ENCODE results near the gene VAC14.

Gene VAC14

DNA sequence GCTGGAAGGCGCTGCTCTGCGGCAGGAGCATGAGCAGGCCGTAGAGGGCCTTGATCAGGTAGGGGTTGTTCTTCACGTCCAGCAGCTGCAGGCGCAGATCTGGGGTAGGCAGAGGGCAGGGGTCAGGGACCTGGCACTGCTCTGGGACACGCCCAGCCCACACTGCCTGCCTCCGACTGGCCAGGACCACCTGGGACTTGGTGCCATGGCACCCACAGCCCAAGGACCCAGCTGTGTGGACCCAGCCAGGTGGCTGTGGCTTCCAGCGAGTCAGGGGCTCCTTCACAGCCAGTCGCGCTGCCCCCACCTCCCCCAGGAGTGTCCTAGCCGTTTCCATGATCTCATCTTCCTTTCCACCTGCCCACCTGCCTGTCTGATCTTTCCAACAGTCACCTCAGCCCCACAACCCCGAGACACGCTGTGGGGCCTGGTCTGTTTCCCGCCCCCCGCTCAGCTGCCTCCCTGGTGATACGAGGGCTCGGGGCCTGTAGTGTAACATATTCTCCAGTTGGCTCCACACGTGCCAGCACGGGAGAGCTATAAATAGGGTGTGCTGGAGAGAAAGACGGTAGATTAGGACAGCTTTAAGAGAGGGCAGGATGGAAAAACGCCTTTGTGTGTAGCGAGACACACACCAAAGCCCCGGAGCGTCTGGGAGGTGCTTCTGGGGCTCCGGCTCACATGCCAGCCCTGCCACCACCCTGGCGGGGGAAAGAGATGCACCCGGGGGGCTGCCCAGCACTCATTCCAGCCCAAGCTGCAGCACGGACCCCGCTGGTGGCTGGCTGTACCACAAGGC is 107.9 kb downstream of the VAC14 start:
- DNase-seq (ENCODE audit: low read depth, low spot score), result no peak

DNA sequence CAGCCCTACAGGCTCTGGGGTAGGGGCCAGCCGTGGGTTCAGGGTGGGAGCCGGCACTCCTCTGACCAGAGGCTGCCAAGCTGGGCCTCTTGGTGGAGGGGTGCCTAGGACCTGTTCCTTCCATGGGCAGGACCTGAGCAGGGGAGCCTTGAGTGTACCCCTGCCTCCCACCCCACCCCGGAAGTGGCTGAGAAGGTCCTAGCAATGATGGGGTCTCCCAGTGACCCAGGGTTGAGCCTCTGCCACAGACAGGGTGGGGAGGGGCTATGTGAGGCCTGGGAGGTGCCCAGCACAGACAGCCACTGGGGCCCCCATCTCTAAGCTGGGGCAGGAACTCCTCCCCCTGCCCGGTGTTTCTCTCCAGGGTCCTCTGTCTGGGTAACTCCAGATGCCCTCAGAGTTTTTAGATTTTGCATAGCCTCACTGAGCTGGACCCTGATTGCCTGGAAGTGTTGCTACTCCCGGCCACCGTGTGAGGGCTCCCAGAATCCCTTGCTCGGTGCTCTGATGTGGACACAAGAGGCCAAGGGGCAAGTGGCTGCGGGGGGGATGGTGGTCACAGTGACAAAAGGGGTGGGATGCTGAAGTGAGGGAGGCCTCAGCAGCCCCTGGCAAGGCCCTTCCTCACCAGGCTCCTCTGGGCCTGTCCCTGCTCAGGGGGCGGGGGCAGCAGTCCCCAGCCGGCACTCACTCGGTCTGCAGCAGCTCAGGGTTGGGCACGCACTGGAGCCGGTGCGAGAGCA is 108.7 kb downstream of the VAC14 start:
- DNase-seq (ENCODE audit: low read depth, low spot score), result no peak

DNA sequence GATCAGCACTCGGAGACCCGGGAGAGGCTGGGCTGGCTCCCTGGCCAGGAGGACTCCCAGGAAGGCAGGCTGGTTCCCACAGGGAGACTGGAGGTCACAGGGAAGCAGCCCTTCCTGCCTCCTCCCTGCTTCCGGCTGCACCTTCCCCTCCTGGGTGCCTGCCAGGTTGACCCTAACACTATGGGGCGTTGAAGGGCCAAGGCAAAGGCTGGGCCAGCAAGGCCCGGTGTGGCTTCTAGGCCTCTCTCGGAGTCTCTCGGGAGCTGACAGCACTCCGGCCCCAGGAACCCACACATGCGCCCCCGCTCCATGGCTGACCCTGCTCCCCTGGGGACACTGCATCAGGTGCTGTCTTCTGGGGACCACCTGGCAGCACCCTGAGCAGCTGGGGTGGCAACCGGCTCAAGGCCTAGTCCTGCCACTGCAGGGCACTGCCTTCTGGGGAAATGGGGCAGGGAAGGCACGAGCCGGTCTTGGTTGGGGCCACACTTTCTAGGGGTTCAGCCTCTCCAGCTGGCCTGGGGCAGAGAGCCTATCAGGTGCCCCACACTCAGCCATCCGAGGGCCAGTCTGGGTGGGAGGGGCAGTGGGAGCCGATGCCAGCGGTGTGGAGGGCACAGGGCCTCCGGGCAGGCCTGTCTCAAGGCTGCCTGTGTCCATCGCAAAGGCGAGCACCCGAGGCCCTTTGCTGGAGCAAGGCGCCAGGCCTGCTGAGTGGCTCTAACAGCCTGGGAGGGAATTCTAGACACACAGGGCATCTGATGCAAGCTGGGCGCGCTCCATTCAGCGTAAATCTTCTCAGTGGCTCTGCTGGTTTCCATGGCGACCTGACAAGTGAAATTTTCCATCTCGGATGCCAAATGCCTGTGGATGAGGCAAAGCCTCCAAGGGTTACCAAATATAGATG is 109.5 kb downstream of the VAC14 start:
- no peak for DNase-seq (ENCODE audit: low read depth, low spot score)

DNA sequence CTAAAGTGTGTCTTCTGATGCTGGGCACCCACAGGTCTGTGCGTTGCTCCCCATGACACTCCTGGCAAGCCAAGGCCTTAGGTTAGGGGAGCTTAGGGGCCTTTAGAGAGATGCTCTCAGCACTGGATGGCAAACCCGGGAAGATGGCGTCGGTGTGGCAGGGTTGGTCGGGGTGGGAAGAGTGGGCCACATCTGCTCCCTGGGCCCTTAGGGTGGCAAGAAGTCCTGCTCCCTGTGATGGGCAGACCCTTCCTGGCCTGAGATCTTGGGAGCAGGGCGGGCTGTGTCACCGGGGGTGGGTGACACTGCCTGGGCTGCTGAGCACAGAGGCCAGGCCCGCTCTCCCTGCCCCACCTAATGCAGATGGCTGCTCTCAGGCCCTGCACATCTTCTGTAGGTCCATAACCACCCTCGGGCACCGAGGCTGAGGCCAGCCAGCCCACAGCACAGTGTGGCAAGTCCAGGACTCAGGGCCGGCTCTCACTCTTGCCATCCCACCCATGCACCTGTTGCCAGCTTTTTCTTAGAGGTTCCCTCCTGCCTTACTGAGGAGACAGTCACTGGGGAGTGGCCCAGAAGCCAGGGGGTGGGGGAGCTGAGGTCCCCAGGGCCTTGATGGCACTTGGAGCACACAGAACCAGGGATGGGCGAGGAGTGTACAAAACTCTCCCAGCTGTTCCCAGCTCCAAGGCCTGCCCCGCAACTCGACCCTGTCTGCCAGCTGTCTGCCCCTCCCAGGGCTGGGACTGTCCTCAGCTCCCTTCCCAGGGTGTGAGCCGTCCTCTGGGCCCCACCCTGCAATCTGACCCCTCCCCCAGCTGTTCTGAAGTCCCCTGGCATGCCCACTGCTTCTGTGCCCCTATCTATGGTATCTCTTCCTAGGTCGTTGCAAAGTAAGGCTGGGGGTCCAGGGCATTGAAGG is 110.7 kb downstream of the VAC14 start:
- no peak for DNase-seq (ENCODE audit: low read depth, low spot score)

DNA sequence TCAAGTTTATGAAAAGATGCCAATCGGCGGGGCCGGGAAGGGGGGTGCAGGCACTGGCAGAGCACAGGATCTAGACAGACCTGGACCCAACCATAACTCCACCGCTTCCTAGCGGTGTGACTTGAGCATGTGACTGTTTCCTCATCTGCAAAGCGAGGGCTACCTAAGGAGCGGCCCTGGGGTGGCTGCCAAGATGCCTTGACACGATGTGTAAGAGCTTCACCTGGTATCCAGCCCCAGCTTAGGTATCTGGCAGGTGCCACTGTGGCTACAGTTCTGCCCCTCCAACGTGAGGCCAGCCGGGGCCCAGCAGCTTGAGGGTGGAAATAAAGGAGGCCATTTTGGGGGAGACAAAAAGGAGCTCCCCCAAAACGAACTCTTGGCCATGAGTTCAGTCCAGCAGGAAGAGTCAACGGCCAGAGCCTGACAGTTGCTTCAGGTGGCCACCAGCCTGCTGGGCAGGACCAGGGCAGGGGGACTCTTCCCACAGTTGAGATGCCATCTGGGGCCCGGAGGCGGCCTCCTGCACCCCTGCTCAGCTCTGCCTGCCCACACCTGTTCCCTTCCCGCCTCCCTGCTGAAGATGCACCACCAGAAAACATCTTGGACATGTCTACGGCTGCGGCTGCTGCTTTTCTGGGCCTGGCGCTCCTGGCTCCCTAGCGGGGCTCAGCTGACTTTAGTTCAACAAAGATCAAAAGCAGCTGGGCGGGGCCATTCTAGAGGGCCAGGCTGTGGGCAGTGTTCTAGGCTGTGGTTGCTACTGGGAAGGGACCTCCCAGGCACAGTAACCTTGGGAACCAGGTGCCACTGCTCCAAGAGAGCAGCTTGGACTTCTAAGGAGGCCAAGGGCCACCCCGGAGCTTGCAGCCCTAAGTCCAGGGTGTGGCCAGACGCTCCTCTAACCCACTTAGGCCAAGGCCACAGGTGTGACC is 111.7 kb downstream of the VAC14 start:
- no peak for DNase-seq (ENCODE audit: low read depth, low spot score)

DNA sequence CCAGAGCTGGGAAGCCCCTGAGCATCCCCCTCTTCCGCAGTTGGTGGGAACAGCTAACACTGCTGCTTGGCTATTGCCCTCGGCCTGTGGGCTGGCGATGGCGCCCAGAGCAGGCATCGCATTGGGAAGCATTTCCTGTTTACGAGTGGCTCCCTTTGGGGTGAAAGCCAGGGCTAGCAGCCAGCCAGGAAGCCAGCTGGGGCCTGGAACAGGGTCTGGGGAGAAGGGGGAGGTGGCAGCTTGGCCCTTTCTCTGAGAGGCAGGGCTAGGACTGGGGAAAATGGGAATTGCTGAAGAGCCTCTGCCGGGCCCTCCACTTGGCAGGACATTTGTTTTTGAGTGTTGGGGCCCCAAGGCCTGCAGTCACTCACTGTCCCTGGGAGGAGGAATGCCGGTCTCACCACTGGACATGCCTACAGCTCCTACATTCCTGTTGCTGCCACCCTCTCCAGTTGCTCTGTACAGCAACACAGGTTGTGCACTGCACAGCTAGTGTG is 112.7 kb downstream of the VAC14 start:
- no peak for DNase-seq (ENCODE audit: low read depth, low spot score)

DNA sequence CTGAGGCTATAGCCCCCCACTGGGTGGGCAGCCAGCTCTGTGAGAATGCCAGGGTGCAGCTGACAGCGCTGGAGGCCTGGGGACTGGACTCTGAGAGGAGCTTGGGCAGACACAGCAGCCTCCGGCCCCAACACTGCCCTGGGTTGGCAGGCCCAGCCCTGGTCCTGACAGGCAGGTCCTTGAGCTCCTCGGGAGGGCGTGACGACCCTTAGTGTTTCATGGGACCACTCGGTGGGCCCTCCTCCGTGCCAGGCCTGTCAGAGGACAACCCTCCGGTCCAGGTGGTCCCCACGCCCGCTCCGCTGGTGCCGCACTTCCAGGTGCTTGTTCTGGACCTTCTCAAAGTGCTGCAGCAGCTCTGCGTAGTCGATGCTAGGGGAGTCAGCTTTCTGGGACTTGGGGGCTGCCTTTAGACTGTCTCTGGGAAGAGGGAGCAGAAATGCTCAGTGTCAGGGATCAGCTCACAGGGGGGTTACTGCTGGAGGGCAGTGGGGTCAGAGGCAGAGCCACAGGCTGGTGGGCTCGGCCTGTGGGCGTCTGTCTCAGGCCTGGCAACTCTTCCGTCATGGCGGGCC is 113.2 kb downstream of the VAC14 start:
- DNase-seq (ENCODE audit: low read depth, low spot score), result no peak

DNA sequence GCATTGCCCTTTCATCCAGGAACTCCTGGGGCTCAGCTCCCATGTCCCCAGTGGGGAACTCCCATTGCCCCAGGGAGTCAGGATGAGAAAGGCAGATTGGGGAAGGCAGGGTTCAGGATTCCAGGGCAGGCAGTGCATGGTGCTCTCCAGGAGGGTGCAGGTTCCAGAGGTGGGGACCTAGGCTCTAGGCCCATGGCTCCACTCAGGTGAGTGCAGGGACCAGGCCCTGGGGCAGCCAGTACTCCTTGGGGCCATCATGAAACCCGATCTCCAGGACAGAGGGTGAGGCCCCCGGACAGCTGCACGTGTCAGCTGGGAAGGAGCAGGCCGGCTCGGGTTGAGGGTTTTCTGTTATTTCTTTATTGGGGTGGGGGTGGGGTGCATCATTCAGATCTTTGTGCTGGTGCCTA is 113.9 kb downstream of the VAC14 start:
- DNase-seq (ENCODE audit: low read depth, low spot score), result no peak

DNA sequence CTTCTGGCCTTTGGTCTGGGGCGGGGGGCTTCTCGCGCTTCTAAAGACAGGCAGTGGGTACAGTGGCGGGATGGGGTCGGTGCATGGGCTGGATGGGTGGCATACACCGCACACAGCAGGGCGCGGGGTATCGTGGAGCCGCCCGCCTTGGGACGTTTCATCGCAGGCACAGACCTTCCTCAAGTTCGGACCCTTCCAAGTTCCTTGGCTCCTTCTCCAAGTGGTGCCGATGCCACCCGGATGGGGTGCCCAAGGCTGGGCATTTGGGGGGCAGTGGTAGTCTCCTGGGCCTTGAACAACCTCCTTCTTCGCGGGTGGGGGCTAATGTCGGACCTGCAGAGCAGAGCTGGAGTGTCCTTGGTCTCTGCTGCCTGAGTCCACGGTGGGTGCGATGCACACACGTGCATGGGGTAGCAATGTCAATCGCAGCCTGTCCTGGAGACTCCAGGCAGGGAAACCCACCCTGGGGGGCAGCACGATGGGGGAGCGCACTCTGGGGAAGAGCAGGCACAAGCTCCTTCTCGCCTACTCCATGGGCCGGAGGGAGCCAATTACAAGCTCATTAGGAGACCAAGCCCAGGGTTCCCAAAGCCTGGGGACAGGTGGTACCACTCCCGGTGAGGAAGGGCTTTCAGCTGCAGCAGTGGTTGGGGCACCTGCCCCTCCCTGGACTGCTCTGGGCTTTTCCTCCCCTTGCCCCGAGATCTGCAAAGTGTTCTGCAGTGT is 114.4 kb downstream of the VAC14 start:
- no peak for DNase-seq (ENCODE audit: low read depth, low spot score)

DNA sequence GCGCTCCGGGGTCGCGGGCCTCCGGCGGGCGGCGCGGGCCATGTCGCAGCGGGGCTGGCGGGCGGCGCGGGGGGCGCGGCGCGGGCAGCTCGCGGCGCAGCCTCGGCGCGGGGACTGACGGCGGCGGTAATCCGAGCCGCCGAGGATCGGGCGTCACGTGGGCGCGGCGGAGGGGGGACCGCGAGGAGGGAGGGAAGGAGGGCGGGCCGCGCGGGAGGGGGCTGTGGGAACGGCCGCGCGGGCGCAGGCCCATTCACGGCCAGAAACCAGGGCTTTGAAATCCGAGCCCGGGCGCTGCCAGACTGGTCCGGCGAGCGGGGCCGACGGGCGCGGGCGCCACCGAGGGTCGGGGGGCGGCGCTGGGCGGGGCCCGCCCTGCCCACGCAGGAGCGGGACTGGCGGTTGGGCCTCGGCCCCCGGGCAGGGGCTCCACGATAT is 115.0 kb downstream of the VAC14 start, which contains the start of gene MTSS2:
MTSS2 (minus strand) TSS at position 116 of the 438 bp plus-strand sequence. CDS start 262 bp downstream, outside the sequence.
- no peak for DNase-seq (ENCODE audit: low read depth, low spot score)

DNA sequence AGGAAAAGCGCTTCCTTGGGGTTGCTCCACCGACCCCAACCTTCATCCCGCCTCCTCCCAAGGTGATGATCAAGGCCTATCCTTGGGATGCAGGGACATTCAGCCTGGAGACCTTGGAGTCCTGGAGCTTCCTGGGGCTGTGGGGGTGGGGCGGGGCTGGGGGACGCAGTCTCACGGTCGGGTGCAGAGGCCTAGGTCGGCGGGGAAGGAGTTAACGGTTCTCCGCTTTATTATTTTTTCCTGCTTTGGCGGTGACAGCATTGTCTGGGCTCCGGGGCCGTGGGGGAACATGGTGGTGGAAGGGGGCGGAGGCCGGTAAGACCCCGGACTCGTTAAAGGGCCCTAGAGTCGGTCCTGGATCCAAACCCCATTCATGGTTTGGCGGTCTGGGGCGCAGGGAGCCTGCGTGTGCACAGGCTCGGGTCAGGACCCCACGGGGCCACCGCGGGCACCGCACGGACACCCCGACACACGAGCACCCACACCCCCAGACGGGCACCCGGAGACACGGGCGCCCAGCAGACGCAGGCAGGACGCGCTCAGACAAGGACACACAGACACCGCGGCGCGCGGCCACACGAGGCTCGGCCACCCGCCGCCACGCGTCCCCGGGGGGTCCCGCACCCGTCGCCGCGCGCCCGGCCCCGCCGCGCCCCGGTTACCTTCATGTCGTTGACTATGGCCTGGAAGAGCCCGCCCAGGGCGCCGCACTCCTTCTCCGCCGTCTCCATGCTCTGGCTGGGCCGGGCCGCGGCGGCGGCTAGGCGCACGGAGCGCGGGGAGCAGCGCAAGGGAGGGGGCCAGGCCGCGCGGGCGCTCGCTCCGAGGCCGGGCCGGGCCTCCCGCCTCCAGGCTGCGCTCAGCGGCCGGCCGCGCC is 115.7 kb downstream of the VAC14 start:
- no peak for DNase-seq (ENCODE audit: low read depth, low spot score)

DNA sequence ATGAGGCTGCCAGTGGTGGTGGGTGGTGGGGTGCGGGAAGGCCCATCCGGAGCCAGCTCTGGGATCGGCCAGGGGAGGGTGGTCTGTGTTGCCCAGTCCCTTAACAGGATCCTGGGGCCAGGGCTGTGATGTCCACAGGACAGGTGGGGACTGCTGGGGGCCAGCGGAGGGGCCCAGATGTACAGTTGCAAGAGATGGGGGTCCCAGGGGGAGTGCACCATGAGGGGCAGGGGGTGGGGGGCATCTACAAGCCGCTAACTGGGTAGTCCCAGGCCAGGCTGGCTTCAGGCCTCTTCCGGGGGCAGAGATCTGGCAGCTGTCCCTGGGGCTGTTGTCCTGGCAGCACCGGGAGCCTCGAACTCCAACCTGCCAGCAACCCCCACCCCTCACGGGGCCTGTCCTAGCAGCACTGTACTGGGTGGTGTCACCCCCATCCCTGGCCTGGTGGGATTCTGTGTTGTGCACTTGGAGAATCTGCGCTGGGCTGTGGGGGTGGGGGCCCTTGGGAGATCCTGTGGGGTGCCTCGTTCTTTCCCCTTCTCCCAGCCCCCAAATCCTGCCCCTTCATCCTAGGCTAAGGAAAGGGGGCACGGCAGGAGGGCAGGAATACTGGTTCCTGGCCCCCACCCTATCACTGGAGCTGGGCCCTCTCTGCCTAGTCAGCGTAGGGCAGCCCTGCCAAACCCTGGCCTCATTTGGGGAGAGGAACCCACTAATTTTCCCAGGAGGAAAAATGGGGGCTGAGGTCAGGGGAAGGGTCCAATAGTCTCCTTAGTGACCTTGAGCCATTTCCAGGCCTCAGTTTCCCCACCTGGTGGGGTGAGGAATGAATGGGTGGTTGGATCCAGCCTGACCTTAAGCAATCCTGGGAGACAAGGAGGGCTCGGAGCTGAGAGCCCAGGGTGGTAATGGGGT is 116.6 kb downstream of the VAC14 start:
- DNase-seq (ENCODE audit: low read depth, low spot score), result no peak

DNA sequence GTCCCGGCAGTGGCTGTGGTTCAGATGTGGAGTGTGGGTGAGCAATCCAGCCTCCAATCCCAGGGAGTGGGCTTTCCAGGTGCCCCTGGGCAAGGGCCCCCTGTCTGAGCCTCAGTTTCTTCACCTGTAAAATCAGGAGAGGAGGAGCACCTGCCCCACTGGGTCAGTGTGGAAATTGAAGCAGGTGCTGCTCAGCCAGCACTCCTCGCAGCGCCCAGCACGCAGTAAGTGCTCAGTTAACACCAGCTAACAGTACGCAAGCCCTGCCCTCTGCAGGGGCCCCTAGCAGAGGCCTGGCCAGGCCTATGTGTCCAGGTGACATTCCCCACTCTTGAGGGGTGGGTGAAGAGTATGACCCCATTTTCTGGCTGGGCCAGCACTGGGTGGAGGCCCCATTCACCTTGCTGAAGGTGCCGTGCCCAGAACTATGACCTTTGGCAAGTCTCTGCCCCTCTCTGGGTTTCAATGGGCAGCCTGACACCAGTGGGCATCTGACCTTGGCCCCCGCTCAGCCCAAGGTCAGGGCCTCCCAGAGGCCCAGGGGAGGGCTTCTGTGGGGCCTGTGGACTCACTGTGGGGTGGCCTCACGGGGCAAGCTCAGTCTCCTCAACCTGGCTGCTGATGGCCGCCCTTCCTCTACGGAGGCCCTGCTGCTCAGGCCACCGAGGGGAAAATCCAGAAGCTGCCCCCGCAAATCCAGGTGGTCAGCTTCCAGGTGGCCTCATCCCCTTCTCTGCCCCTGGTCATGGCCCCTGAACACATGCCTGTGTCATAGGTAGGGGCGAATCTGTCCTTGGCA is 117.6 kb downstream of the VAC14 start:
- DNase-seq (ENCODE audit: low read depth, low spot score), result no peak

DNA sequence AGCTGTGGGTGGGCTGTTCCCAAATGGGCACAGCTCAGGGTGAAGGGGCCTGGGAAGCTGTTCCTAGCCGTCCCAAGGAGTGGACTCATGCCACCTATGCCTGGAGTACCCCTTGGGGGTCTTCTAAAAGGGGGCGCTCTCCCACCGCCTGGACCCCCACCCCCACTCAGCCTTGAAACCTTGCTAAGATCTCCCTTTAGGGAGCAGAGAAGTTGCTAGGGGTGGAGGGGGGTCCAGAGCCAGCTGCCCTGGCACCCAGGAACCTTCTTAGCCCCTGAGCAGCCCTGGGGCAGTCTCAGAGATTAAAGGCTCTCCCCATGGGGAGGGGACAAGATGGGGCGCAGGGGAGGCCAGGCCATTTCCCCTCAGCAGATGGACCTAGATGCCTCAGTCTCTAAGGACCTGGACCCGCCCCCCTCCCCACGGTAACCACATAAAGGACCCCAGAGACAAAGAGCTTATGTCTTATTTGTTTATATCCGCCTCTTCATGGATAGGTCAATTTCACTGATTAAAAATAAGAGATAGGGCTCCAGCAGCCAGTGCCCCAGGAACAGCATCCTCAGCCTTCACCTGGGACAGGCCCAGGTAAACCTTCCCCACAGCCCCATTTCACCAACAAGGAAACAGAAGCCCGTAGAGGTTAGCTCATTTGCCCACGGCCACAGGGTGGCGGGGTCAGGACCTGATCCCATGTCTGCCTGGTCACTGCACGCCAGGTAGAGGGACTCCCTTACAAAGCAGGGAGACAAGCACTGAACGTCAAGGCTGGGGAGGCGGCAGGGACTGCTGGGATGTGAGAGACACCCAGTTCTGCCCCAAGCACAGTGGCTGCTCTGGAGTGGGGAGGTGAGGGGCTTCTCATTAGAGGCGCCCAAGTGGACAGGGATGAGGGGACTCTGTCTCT is 118.5 kb downstream of the VAC14 start:
- no peak for DNase-seq (ENCODE audit: low read depth, low spot score)
